H9 (cell line): Measurements from ENCODE around the gene SEBOX. TPM values are rescaled to one million over a fixed set of nuclear protein-coding genes. Genes with fewer than 3 reads are reported as not detected.

Experiments used
- DNase-seq: peaks from one replicate; pipeline ENCODE4 v3.0.0-alpha.2; 2017
- H2AFZ ChIP-seq: one replicate; pipeline ENCODE4 v1.6.1; 2013; ENCODE audit warnings: mild to moderate bottlenecking, low read length, control low read depth, moderate library complexity
- H2AK5ac ChIP-seq: 2 replicates; pipeline ENCODE4 v1.6.1; 2013; ENCODE audit warnings: low read length, control low read depth, mixed read lengths; ENCODE audit not compliant: insufficient read length
- H2BK120ac ChIP-seq: one replicate; pipeline ENCODE4 v1.6.1; 2013; ENCODE audit warnings: low read depth, mild to moderate bottlenecking, low read length, control low read depth, inconsistent platforms; ENCODE audit not compliant: poor library complexity, severe bottlenecking
- H2BK12ac ChIP-seq: 2 replicates; pipeline ENCODE4 v1.6.1; 2013; ENCODE audit warnings: low read length, control low read depth, mixed read lengths, low read depth; ENCODE audit not compliant: insufficient read length
- H2BK15ac ChIP-seq: 2 replicates; pipeline ENCODE4 v1.6.1; 2013; ENCODE audit warnings: low read depth, low read length, control low read depth
- H2BK20ac ChIP-seq: one replicate; pipeline ENCODE4 v1.6.1; 2013; ENCODE audit warnings: low read depth, mild to moderate bottlenecking, low read length, control low read depth, inconsistent platforms; ENCODE audit not compliant: poor library complexity, severe bottlenecking
- H2BK5ac ChIP-seq: 2 replicates; pipeline ENCODE4 v1.6.1; 2013; ENCODE audit warnings: low read length, control low read depth, mixed read lengths; ENCODE audit not compliant: insufficient read length
- H3K14ac ChIP-seq: 2 replicates; pipeline ENCODE4 v1.6.1; 2013; ENCODE audit warnings: low read length, control low read depth; ENCODE audit not compliant: insufficient read depth
- H3K18ac ChIP-seq: 2 replicates; pipeline ENCODE4 v1.6.1; 2013; ENCODE audit warnings: low read depth, mild to moderate bottlenecking, mixed read lengths, low read length, control low read depth; ENCODE audit not compliant: insufficient read length
- H3K23ac ChIP-seq: 2 replicates; pipeline ENCODE4 v1.6.1; 2013; ENCODE audit warnings: low read length, control low read depth, mixed read lengths, low read depth; ENCODE audit not compliant: insufficient read length
- H3K23me2 ChIP-seq: 2 replicates; pipeline ENCODE4 v1.6.1; 2013; ENCODE audit warnings: low read depth, mild to moderate bottlenecking, mixed read lengths, low read length, control low read depth; ENCODE audit not compliant: insufficient read length, poor library complexity, severe bottlenecking
- H3K27ac ChIP-seq: 2 replicates; pipeline ENCODE4 v1.5.1; 2013; ENCODE audit warnings: low read length, control low read depth, mixed read lengths, low read depth; ENCODE audit not compliant: insufficient read length
- H3K27me3 ChIP-seq: 2 replicates; pipeline ENCODE4 v1.6.1; 2013; ENCODE audit warnings: low read length, control low read depth, inconsistent platforms; ENCODE audit not compliant: insufficient read depth
- H3K4ac ChIP-seq: 2 replicates; pipeline ENCODE4 v1.6.1; 2013; ENCODE audit warnings: low read depth, mild to moderate bottlenecking, control low read depth, inconsistent platforms, low read length, moderate library complexity
- H3K4me1 ChIP-seq: 2 replicates; pipeline ENCODE4 v1.6.1; 2013; ENCODE audit warnings: low read length, control low read depth, inconsistent platforms; ENCODE audit not compliant: insufficient read depth
- H3K4me2 ChIP-seq: 2 replicates; pipeline ENCODE4 v1.6.1; 2013; ENCODE audit warnings: low read length, control low read depth, mixed read lengths; ENCODE audit not compliant: insufficient read length, insufficient read depth
- H3K56ac ChIP-seq: 2 replicates; pipeline ENCODE4 v1.6.1; 2013; ENCODE audit warnings: low read depth, mild to moderate bottlenecking, mixed read lengths, low read length, control low read depth; ENCODE audit not compliant: insufficient read length
- H3K79me1 ChIP-seq: 2 replicates; pipeline ENCODE4 v1.6.1; 2013; ENCODE audit warnings: low read depth, mild to moderate bottlenecking, moderate library complexity, low read length, control low read depth, inconsistent platforms; ENCODE audit not compliant: insufficient read depth, poor library complexity, severe bottlenecking
- H3K79me2 ChIP-seq: 2 replicates; pipeline ENCODE4 v1.6.1; 2013; ENCODE audit warnings: low read length, control low read depth, inconsistent platforms; ENCODE audit not compliant: insufficient read depth
- H3K9ac ChIP-seq: 2 replicates; pipeline ENCODE4 v1.6.1; 2013; ENCODE audit warnings: low read length, control low read depth, mixed read lengths; ENCODE audit not compliant: insufficient read length; ENCODE audit errors: extremely low read depth
- H3K9me3 ChIP-seq: one replicate; pipeline ENCODE4 v1.6.1; 2013; ENCODE audit warnings: low read depth, low read length, inconsistent platforms; ENCODE audit not compliant: control insufficient read depth
- H3T11ph ChIP-seq: one replicate; pipeline ENCODE4 v1.6.1; 2013; ENCODE audit warnings: mild to moderate bottlenecking, low read length, control low read depth, inconsistent platforms
- H4K20me1 ChIP-seq: one replicate; pipeline ENCODE4 v1.6.1; 2013; ENCODE audit not compliant: control insufficient read depth, insufficient read length, insufficient read depth
- H4K5ac ChIP-seq: 2 replicates; pipeline ENCODE4 v1.6.1; 2013; ENCODE audit warnings: low read depth, mild to moderate bottlenecking, mixed read lengths, low read length, control low read depth; ENCODE audit not compliant: insufficient read length
- H4K8ac ChIP-seq: replicated peaks from 2 replicates; pipeline ENCODE4 v1.6.1; 2013; ENCODE audit warnings: low read length, control low read depth, mixed read lengths, low read depth; ENCODE audit not compliant: insufficient read length
- H4K91ac ChIP-seq: 2 replicates; pipeline ENCODE4 v1.6.1; 2013; ENCODE audit warnings: low read depth, mild to moderate bottlenecking, moderate library complexity, mixed read lengths, low read length, control low read depth; ENCODE audit not compliant: insufficient read length
- H3K27ac Mint-ChIP-seq, 3 experiments: 2 replicates in 2 of 3; 3 replicates in 1 of 3; pipeline ENCODE4 v1.8.0; 2020 to 2021; ENCODE audit warnings: mixed read lengths in 3 of 3, mild to moderate bottlenecking in 1 of 3, moderate library complexity in 1 of 3
- H3K27me3 Mint-ChIP-seq: 2 replicates; pipeline ENCODE4 v1.8.0; 2021; ENCODE audit warnings: low read depth, mild to moderate bottlenecking, moderate library complexity, mixed read lengths
- H3K36me3 Mint-ChIP-seq, 3 experiments: 2 replicates in 2 of 3; 3 replicates in 1 of 3; pipeline ENCODE4 v1.8.0; 2020 to 2021; ENCODE audit warnings: low read depth in 3 of 3, mixed read lengths in 3 of 3; ENCODE audit not compliant: insufficient read depth in 1 of 3
- H3K4me1 Mint-ChIP-seq, 2 experiments: 2 replicates each; pipeline ENCODE4 v1.8.0; 2020; ENCODE audit warnings: mixed read lengths in 2 of 2
- H3K4me3 Mint-ChIP-seq, 2 experiments: 2 replicates in 1 of 2; 3 replicates in 1 of 2; pipeline ENCODE4 v1.8.0; 2020 to 2021; ENCODE audit warnings: mild to moderate bottlenecking in 2 of 2, mixed read lengths in 2 of 2, moderate library complexity in 1 of 2
- H3K9me3 Mint-ChIP-seq, 2 experiments: 2 replicates in 1 of 2; 3 replicates in 1 of 2; pipeline ENCODE4 v1.8.0; 2020; ENCODE audit warnings: mild to moderate bottlenecking in 2 of 2, mixed read lengths in 2 of 2, moderate library complexity in 1 of 2
- WGBS: extraction: QIAGEN DNeasy Blood & Tissue Kit; methylation state at CpG from one replicate; pipeline ENCODE4 v1.1.7; 2013; ENCODE audit warnings: missing lambda C conversion rate, low lambda C conversion rate, mixed read lengths; ENCODE audit not compliant: insufficient read length; ENCODE audit errors: extremely low coverage; 5-methylcytosine and 5-hydroxymethylcytosine counted together
- total RNA-seq: library from RNA; stranded (reverse); gene quantifications from 2 replicates; pipeline ENCODE4 v1.2.1, GENCODE V29; 2021
- TF ChIP-seq, protein P1 (sequence below): fragments of 200-600 bp; sonication (generic); conservative IDR thresholded peaks from 3 replicates; pipeline ENCODE4 v1.8.0; 2021; ENCODE audit warnings: antibody characterized with exemption, mild to moderate bottlenecking

The SEBOX gene
- total RNA-seq, 1 experiment from 2014 or later: not detected

DNA sequence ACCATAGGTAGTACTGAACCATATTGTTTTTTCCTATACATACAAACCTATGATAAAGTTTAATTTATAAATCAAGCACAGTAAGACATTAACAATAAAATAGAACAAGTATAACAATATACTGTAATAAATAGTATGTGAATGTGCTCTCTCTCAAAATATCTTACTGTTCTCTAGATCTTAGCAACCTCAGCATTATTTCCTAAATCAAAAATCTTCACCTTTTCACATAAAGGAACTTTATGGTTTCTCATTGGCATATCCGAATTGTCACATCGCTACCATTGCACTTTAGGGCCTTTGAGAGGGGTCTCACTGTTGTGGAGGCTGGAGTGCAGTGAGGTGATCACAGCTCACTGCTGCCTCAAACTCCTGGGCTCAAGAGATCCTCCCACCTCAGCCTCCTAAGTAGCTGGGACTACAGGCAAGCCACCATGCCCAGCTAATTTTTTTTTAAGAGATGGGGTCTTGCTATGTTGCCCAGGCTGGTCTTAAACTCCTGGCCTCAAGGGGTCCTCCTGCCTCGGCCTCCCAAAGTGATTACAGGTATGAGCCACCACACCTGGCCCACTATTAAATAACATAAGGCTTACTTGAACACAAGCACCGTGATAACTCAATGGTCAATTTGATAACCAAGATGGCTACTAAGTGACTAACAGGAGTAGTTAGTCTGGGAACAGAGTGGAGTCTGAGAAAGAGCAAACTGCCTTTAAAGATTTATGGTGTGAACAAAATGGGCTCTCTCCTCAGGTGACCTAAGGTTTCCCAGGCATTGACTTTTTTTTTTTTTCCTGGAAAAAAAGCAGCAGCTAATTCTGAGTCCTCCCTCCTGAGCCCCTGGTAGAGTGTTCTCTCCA is 48.9 kb downstream of the SEBOX start:
- Histone ChIP-seq H4K91ac (no peak overlapping the region), H3K79me1 (no peaks in the 10 kb centered on the region), H2AFZ (no peak overlapping the region), H2BK20ac (no peak overlapping the region), H3K56ac (no peak overlapping the region), H3K9ac (no peak overlapping the region), H3K4me1 (peaks cover 2% of the 10 kb centered on the region; the same call in 1 of the 2 replicates), H4K5ac (no peak overlapping the region), H3K4ac (no peak overlapping the region), H2BK12ac (no peak overlapping the region), H2BK15ac (no peak overlapping the region), H3K9me3 (no peaks in the 10 kb centered on the region), H2BK120ac (no peak overlapping the region), H3K18ac (no peak overlapping the region), H2AK5ac (no peak overlapping the region), H4K8ac (no peak overlapping the region), H2BK5ac (no peak overlapping the region), H3K14ac (no peak overlapping the region), H3K23ac (no peak overlapping the region), H3K4me2 (no peak overlapping the region), H3K79me2 (peaks cover 20% of the 10 kb centered on the region), H3K27me3 (no peaks in the 10 kb centered on the region), H3T11ph (no peak overlapping the region), H3K23me2 (peaks cover 27% of the 10 kb centered on the region), H4K20me1 (no peaks in the 10 kb centered on the region), H3K27ac (no peak overlapping the region)
- Mint-ChIP-seq H3K36me3 (peaks cover 9 to 12% (median 9%) of the 10 kb centered on the region in 3 experiments; a peak in 6 of 7 replicates), H3K27ac (no peak overlapping the region; a peak in 1 of 7 replicates), H3K4me3 (no peak overlapping the region), H3K9me3 (no peaks in the 10 kb centered on the region; a peak in 1 of 5 replicates), H3K4me1 (peaks cover 29 to 31% of the 10 kb centered on the region in 2 experiments), H3K27me3 (no peaks in the 10 kb centered on the region; the same call in 1 of the 2 replicates)
- no CpG with 5 or more reads among the region's 4 CpGs for WGBS
- no peak for DNase-seq
- TF ChIP-seq, protein P1, sequence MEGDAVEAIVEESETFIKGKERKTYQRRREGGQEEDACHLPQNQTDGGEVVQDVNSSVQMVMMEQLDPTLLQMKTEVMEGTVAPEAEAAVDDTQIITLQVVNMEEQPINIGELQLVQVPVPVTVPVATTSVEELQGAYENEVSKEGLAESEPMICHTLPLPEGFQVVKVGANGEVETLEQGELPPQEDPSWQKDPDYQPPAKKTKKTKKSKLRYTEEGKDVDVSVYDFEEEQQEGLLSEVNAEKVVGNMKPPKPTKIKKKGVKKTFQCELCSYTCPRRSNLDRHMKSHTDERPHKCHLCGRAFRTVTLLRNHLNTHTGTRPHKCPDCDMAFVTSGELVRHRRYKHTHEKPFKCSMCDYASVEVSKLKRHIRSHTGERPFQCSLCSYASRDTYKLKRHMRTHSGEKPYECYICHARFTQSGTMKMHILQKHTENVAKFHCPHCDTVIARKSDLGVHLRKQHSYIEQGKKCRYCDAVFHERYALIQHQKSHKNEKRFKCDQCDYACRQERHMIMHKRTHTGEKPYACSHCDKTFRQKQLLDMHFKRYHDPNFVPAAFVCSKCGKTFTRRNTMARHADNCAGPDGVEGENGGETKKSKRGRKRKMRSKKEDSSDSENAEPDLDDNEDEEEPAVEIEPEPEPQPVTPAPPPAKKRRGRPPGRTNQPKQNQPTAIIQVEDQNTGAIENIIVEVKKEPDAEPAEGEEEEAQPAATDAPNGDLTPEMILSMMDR: no peak
